OCI-LY1 (cell line): Measurements from ENCODE around the gene ZNF618.

Experiments used
- H2AFZ ChIP-seq: fragments of 200-600 bp; sonication (generic), shearing (Covaris generic); 2 replicates; pipeline ENCODE4 v1.6.0; 2014; ENCODE audit warnings: antibody characterized with exemption, mild to moderate bottlenecking, low read length
- H3F3A ChIP-seq: fragments of 200-600 bp; sonication (generic), shearing (Covaris generic); 2 replicates; pipeline ENCODE4 v1.6.0; 2014; ENCODE audit warnings: mild to moderate bottlenecking, antibody characterized with exemption, low read length, moderate library complexity; ENCODE audit not compliant: insufficient read depth
- H3K27ac ChIP-seq: fragments of 200-600 bp; sonication (generic); 2 replicates; pipeline ENCODE4 v1.5.1; 2014; ENCODE audit warnings: low read length, mixed run types, mild to moderate bottlenecking, low read depth; ENCODE audit not compliant: poor library complexity, severe bottlenecking
- H3K27me3 ChIP-seq: fragments of 200-600 bp; sonication (generic); 2 replicates; pipeline ENCODE4 v1.6.0; 2014; ENCODE audit warnings: antibody characterized with exemption, mild to moderate bottlenecking, low read length, moderate library complexity; ENCODE audit not compliant: insufficient read depth
- H3K36me3 ChIP-seq: fragments of 200-600 bp; sonication (generic); 2 replicates; pipeline ENCODE4 v1.6.1; 2014; ENCODE audit warnings: mild to moderate bottlenecking, antibody characterized with exemption, low read length, moderate library complexity, mixed read lengths; ENCODE audit not compliant: insufficient read depth
- H3K4me1 ChIP-seq: fragments of 200-600 bp; sonication (generic); 2 replicates; pipeline ENCODE4 v1.5.1; 2014; ENCODE audit warnings: mild to moderate bottlenecking, low read length, moderate library complexity; ENCODE audit not compliant: insufficient read depth, severe bottlenecking
- H3K4me2 ChIP-seq: fragments of 200-600 bp; sonication (generic), shearing (Covaris generic); 2 replicates; pipeline ENCODE4 v1.6.1; 2014; ENCODE audit warnings: low read length
- H3K4me3 ChIP-seq: fragments of 200-600 bp; sonication (generic); 2 replicates; pipeline ENCODE4 v1.5.1; 2014; ENCODE audit warnings: low read length, low read depth, mild to moderate bottlenecking, mixed read lengths; ENCODE audit not compliant: poor library complexity, severe bottlenecking
- H3K79me2 ChIP-seq: fragments of 200-600 bp; shearing (Covaris generic); 2 replicates; pipeline ENCODE4 v1.6.1; 2016; ENCODE audit warnings: mixed run types, low read length, mixed read lengths; ENCODE audit not compliant: insufficient read depth
- H3K9ac ChIP-seq: fragments of 200-600 bp; sonication (generic), shearing (Covaris generic); 2 replicates; pipeline ENCODE4 v1.6.1; 2014; ENCODE audit warnings: mild to moderate bottlenecking, low read length, mixed read lengths
- H3K9me2 ChIP-seq: fragments of 200-600 bp; sonication (generic), shearing (Covaris generic); 2 replicates; pipeline ENCODE4 v1.6.1; 2014; ENCODE audit warnings: low read depth, mild to moderate bottlenecking, low read length, mixed read lengths
- H3K9me3 ChIP-seq: fragments of 200-600 bp; shearing (Covaris generic); 2 replicates; pipeline ENCODE4 v1.6.1; 2014; ENCODE audit warnings: low read length, mixed read lengths
- H4K20me1 ChIP-seq: fragments of 200-600 bp; sonication (generic), shearing (Covaris generic); 2 replicates; pipeline ENCODE4 v1.6.0; 2016; ENCODE audit warnings: mild to moderate bottlenecking, low read length; ENCODE audit not compliant: insufficient read depth
- EZH2 ChIP-seq: fragments of 200-600 bp; sonication (generic), shearing (Covaris generic); IDR thresholded peaks from 2 replicates; pipeline ENCODE4 v1.8.0; 2017; ENCODE audit warnings: borderline replicate concordance, mixed run types, mild to moderate bottlenecking, antibody characterized with exemption, low read length, moderate library complexity, mixed read lengths
- TF ChIP-seq, protein P1 (sequence below): fragments of 200-600 bp; sonication (generic), shearing (Covaris generic); IDR thresholded peaks from 2 replicates; pipeline ENCODE4 v1.5.1; 2017; ENCODE audit warnings: mild to moderate bottlenecking, antibody characterized with exemption, low read length, moderate library complexity, mixed read lengths

ZNF618 gene

DNA sequence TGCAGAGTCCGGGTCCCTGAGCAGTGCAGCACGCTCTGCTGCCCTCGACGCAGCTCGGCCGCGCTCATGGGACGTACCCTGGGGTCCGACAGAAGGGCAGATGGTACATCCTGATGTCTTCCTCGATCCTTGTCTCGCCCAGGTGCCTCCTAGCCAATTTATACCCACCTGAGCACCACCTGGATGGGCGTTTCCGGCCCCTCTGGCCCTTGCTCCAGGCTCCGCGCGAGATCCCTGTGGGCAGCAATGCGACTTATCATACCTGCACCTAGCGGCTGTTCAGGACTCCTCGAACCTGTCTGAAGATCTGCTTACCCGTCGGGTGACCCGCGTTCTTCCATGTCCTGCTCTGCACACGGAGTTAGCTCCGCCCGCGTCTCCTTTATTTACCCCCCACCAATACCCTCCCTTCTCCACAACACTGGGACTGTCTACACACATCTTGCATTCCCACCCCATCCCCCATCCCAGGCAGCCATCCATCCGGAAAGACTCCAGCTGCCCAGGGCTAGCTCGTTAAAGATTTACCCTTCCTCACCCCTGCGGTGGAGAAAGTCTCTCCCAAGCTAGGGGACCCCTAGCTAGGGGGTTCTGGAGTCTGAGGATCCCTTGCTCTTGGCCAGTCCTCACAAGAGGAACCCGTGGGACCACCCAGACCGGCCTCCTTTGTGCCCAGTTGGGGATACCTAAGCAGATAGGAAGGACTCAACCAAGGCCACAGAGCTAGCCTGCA lies 223.0 kb downstream of the ZNF618 start, which contains the start of gene KIF12:
Gene KIF12 (minus strand): TSS at position 357 of the 733 bp plus-strand sequence. CDS start 16 bp downstream, at position 341.
- no peak within 1 kb of the TSS for H2AFZ ChIP-seq
- H3K27ac ChIP-seq, result no peak within 1 kb of the TSS

DNA sequence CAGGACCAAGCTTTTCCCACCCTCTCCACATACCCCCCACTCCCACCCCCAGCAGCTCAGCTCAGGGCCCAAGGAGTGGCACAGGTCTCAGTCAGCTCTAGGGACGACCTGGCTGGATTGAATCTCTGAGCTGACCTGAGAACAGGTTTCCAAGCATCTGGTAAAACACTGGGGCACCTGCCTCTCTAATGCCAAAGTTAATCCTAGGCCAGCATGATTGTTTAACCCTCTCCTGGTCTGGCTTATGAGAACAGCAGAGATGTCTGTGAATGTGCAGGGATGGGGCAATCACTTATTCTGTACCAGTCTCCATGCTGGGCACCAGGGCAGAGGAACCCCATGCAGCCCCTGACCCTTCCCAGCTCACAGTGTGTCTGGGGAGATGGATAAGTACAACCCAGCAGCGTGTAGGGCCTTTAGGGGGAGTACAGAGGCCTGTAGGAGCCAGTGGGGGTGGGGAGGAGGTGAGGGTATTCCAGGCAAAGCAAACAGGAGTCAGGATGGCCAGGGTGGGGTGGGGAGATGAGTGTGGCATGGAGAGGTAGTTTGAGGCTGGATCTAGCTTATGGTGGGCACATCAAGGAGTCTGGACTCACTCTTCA lies 223.7 kb downstream of the ZNF618 start:
- TF ChIP-seq, protein P1, sequence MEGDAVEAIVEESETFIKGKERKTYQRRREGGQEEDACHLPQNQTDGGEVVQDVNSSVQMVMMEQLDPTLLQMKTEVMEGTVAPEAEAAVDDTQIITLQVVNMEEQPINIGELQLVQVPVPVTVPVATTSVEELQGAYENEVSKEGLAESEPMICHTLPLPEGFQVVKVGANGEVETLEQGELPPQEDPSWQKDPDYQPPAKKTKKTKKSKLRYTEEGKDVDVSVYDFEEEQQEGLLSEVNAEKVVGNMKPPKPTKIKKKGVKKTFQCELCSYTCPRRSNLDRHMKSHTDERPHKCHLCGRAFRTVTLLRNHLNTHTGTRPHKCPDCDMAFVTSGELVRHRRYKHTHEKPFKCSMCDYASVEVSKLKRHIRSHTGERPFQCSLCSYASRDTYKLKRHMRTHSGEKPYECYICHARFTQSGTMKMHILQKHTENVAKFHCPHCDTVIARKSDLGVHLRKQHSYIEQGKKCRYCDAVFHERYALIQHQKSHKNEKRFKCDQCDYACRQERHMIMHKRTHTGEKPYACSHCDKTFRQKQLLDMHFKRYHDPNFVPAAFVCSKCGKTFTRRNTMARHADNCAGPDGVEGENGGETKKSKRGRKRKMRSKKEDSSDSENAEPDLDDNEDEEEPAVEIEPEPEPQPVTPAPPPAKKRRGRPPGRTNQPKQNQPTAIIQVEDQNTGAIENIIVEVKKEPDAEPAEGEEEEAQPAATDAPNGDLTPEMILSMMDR, result no peak
- no peak for TF ChIP-seq EZH2
- Histone ChIP-seq H3K27ac (no peak overlapping the region), H3K9me2 (no peaks in the 10 kb centered on the region), H3K36me3 (no peaks in the 10 kb centered on the region), H3F3A (no peaks in the 10 kb centered on the region), H3K79me2 (no peaks in the 10 kb centered on the region), H3K4me3 (no peak overlapping the region), H2AFZ (no peak overlapping the region), H3K4me1 (no peaks in the 10 kb centered on the region), H3K9me3 (no peaks in the 10 kb centered on the region; the same call in 1 of the 2 replicates), H3K27me3 (no peaks in the 10 kb centered on the region), H4K20me1 (no peaks in the 10 kb centered on the region), H3K9ac (no peak overlapping the region), H3K4me2 (no peak overlapping the region)

More for the DNA sequence above, 223.0 kb downstream of the ZNF618 start, which contains the start of gene KIF12:
- no peak within 1 kb of the TSS for H3K9ac ChIP-seq
- TF ChIP-seq, protein P1, result no peak
- TF ChIP-seq EZH2, result no peak
- H3K27me3 ChIP-seq, result no peaks in the 10 kb centered on the region
- no peaks in the 10 kb centered on the region for H3K36me3 ChIP-seq
- H4K20me1 ChIP-seq, result no peaks in the 10 kb centered on the region
- H3K9me3 ChIP-seq, result no peaks in the 10 kb centered on the region; the same call in 1 of the 2 replicates
- no peak within 1 kb of the TSS for H3K4me2 ChIP-seq
- H3K4me3 ChIP-seq, result no peak within 1 kb of the TSS
- no peaks in the 10 kb centered on the region for H3K9me2 ChIP-seq
- no peaks in the 10 kb centered on the region for H3K79me2 ChIP-seq
- no peaks in the 10 kb centered on the region for H3F3A ChIP-seq
- H3K4me1 ChIP-seq, result no peaks in the 10 kb centered on the region

DNA sequence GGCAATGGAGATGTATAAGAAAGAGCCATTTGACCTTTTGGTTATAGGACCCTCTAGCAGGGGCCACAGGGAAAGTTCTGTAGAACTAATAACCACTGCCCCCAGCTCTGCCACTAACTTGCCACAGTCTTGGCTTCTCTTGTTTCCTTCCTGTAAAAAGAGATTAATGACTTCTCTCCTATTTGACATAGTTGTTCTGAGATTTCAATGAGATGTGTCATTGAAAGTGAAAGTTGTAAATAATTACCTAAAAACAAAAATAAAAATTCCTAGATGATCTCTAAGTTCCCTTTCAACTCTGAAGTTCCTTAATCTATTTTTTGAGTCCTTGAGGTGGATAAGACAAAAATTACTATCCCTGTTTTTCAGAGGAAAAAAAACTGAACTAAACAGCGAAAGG lies 224.4 kb downstream of the ZNF618 start:
- Histone ChIP-seq H2AFZ (no peak overlapping the region), H3K9me2 (no peaks in the 10 kb centered on the region), H3K4me2 (no peak overlapping the region), H3K27me3 (no peaks in the 10 kb centered on the region), H3K9ac (no peak overlapping the region), H3K9me3 (no peaks in the 10 kb centered on the region; the same call in 1 of the 2 replicates), H4K20me1 (no peaks in the 10 kb centered on the region), H3K4me1 (no peaks in the 10 kb centered on the region), H3K4me3 (no peak overlapping the region), H3K79me2 (no peaks in the 10 kb centered on the region), H3K36me3 (no peaks in the 10 kb centered on the region), H3F3A (no peaks in the 10 kb centered on the region), H3K27ac (no peak overlapping the region)
- TF ChIP-seq, protein P1, result no peak
- no peak for TF ChIP-seq EZH2
